Measurements from ENCODE around the gene RARG.
A peak's percentile ranks its signal among the peaks of the same experiment; 100 is the strongest.

The RARG gene

GRCh38 chr12:53211476-53212381, 20.3 kb downstream of the RARG start:
- TF ChIP-seq CTCF (IDR thresholded peaks at IDR 0.05; ENCODE audit: low read depth, low read length) = peak; percentile 30
- no peak for DNase-seq (ENCODE audit: extremely low read depth, low read depth)

GRCh38 chr12:53210843-53211242, 21.2 kb downstream of the RARG start:
- DNase-seq (ENCODE audit: extremely low read depth, low read depth) = no peak
- TF ChIP-seq CTCF (IDR thresholded peaks at IDR 0.05; ENCODE audit: low read depth, low read length) = no peak

- no peak for DNase-seq (ENCODE audit: extremely low read depth, low read depth)
- TF ChIP-seq CTCF (IDR thresholded peaks at IDR 0.05; ENCODE audit: low read depth, low read length) = no peak
These were observed 23.0 kb downstream of the RARG start for GRCh38 chr12:53208877-53209463.

- no peak for DNase-seq (ENCODE audit: extremely low read depth, low read depth)
- TF ChIP-seq CTCF (IDR thresholded peaks at IDR 0.05; ENCODE audit: low read depth, low read length) = no peak
These were observed 23.6 kb downstream of the RARG start for GRCh38 chr12:53208435-53208834.

- no peak for TF ChIP-seq CTCF (IDR thresholded peaks at IDR 0.05; ENCODE audit: low read depth, low read length)
These were observed 25.0 kb downstream of the RARG start, which contains the start of gene ITGB7 for GRCh38 chr12:53207042-53207441. ITGB7 (minus strand) TSS chr12:53207251; CDS start chr12:53200443, 6,808 bp downstream.

GRCh38 chr12:53205747-53206419, 26.1 kb downstream of the RARG start:
- no peak for DNase-seq (ENCODE audit: extremely low read depth, low read depth)
- TF ChIP-seq CTCF (IDR thresholded peaks at IDR 0.05; ENCODE audit: low read depth, low read length) = no peak

More at GRCh38 chr12:53207042-53207441, 25.0 kb downstream of the RARG start, which contains the start of gene ITGB7:
- no peak for DNase-seq (ENCODE audit: extremely low read depth, low read depth)
